HL-60 (cell line): ENCODE measurements around the gene RPH3AL.

Experiments
- DNase-seq, 2 experiments: peaks; one replicate each; pipeline ENCODE4 v3.0.0-alpha.2; 2010 to 2020; ENCODE audit warnings: low read depth in 1 of 2, low spot score in 1 of 2
- H3K27ac ChIP-seq: fragments of 250-450 bp; sonication (Bioruptor Pico); replicated peaks from 2 replicates; pipeline ENCODE4 v1.5.1; 2020; ENCODE audit warnings: mild to moderate bottlenecking, moderate library complexity
- H3K27me3 ChIP-seq: fragments of 250-450 bp; sonication (Bioruptor Pico); 2 replicates; pipeline ENCODE4 v1.5.1; 2021; ENCODE audit warnings: mild to moderate bottlenecking, moderate library complexity; ENCODE audit not compliant: insufficient read depth, poor library complexity, severe bottlenecking
- H3K4me3 ChIP-seq: replicated peaks from 2 replicates; pipeline ENCODE4 v1.5.1; 2011; ENCODE audit warnings: mild to moderate bottlenecking, control low read depth, low read length; ENCODE audit not compliant: insufficient read depth
- CTCF ChIP-seq: IDR thresholded peaks from one replicate; pipeline ENCODE4 v1.5.1; 2011; ENCODE audit warnings: low read length, control low read depth, inconsistent platforms; ENCODE audit not compliant: insufficient read depth
- GABPA ChIP-seq: IDR thresholded peaks from 2 replicates; pipeline ENCODE4 v1.6.1; 2012; ENCODE audit warnings: low read depth
- POLR2AphosphoS5 ChIP-seq: IDR thresholded peaks from 2 replicates; pipeline ENCODE4 v1.6.1; 2012; ENCODE audit warnings: low read depth
- REST ChIP-seq: IDR thresholded peaks from 2 replicates; pipeline ENCODE4 v1.6.1; 2012; ENCODE audit warnings: low read depth; ENCODE audit not compliant: insufficient replicate concordance
- SPI1 ChIP-seq: IDR thresholded peaks from 2 replicates; pipeline ENCODE4 v1.6.1; 2012; ENCODE audit warnings: low read depth, mild to moderate bottlenecking, borderline replicate concordance

Gene RPH3AL

GRCh38 chr17:332023-332422 lies 20.6 kb downstream of the RPH3AL start:
- peaks cover 2% of the 10 kb centered on the region for H3K27me3 ChIP-seq
- no peak overlapping the region for H3K27ac ChIP-seq
- no peak overlapping the region for H3K4me3 ChIP-seq
- DNase-seq = no peak
- no peak for TF ChIP-seq REST
- no peak for TF ChIP-seq POLR2AphosphoS5

GRCh38 chr17:330993-331701 lies 21.5 kb downstream of the RPH3AL start:
- DNase-seq = no peak
- peaks cover 2% of the 10 kb centered on the region for H3K27me3 ChIP-seq
- no peak for TF ChIP-seq GABPA
- no peak for TF ChIP-seq CTCF
- TF ChIP-seq SPI1 = no peak
- no peak for TF ChIP-seq REST
- TF ChIP-seq POLR2AphosphoS5 = no peak
- no peak overlapping the region for H3K4me3 ChIP-seq
- H3K27ac ChIP-seq = no peak overlapping the region

GRCh38 chr17:329784-330420 lies 22.7 kb downstream of the RPH3AL start:
- Histone ChIP-seq H3K27me3 (no peaks in the 10 kb centered on the region), H3K27ac (no peak overlapping the region), H3K4me3 (no peak overlapping the region)
- no peak for TF ChIP-seq REST
- TF ChIP-seq CTCF = no peak
- no peak for TF ChIP-seq POLR2AphosphoS5
- TF ChIP-seq SPI1 = no peak
- TF ChIP-seq GABPA = no peak
- DNase-seq = no peak
